EL (cell line): ENCODE measurements around the gene DHRS1.
A peak's percentile ranks its signal among the peaks of the same experiment; 100 is the strongest.
"Not testable (repeated sequence)": the region's sequence is repeated elsewhere in the genome, so short reads cannot be mapped to it uniquely, and the experiment has no call there.

Experiments used
- DNase-seq: peaks from one replicate; pipeline ENCODE4 v3.0.0-alpha.2; 2016

Gene DHRS1

DNA sequence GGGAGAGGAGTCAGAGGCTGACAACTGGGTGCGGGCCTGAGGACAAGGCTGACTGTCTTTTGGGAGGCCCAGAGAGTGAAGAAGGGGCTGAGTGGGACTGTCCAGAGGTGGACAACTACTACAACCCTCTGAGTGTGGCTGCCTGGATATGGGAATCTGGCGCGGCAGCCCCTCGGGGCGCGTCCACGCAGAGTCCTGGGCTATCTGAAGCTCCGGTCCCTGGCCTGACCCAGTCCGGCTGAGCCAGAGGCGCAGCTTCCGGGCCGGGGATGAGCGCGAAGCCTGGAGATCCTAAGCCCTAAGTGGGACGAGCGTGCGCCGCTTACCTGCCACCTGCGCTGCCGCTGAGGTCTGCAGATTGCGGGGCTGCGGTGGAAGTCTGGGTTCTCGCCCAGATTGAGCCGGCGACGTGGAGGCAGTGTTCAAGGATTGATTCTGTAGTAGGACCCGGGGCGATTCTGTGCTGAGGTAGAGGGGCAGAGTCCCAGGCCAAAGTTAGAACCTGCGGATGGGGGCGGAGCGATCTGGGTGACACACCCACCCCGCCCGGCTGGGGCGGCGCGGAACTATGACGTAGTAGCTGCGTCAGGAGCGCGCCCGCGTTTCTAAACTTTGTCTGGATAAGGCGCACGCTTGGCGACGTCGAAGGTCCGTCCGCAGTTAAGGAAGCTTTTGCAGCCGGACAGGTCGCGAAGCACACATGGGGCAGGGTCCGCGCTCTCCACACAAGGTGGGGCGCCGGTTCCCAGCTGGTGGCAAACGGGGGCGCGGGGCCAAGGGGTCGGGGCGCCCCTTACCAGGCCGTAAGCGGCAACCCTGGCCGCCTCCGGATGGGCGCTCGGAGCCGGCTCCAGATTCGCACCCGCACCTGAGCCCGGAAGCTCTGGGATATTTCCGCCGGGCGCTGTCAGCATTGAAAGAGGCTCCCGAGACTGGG is at the start of gene DHRS1, which contains the start of gene NOP9:
DHRS1 (minus strand) TSS at position 526 of the 937 bp plus-strand sequence. CDS start 674 bp downstream, outside the sequence.
NOP9 (plus strand) TSS at position 596 of the 937 bp plus-strand sequence; CDS start at position 701, 105 bp downstream.
- DNase-seq = peak; percentile 88

DNA sequence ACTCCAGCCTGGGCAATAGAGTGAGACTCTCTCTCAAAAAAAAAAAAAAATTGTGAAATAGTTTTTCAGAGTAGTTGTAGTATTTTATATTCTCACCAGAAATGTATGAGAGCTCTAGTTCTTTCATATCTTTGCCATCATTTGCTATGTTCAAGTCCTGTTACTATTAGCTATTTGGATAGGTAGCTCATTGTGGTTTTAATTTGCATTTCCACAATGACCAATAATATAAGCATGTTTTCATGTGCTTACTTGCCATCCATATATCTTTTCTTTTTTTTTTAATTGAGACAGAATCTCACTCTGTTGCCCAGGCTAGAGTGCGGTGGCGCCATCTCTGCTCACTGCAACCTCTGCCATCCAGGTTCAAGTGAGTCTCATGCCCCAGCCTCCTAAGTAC is 48.6 kb upstream of the DHRS1 start:
- no peak for DNase-seq

DNA sequence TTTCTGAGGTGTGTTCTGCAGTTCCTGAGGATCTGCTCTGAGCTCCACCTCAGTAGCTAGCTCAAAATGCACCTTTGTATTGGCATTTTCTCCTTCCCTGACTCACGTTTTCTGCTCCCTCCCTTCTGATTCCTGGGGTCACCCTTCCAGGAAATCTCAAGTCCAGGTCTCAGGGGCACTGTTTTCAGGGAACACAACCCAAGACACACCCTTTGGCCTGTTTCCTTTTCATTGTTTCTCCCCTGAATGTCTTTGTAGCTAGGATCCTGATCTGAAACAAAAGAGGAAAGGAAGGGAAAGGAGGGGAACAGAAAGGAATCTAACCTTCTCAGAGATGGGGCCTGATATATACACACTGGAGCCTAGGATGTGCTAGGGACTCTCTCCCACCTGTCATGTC is 47.6 kb upstream of the DHRS1 start:
- no peak for DNase-seq

DNA sequence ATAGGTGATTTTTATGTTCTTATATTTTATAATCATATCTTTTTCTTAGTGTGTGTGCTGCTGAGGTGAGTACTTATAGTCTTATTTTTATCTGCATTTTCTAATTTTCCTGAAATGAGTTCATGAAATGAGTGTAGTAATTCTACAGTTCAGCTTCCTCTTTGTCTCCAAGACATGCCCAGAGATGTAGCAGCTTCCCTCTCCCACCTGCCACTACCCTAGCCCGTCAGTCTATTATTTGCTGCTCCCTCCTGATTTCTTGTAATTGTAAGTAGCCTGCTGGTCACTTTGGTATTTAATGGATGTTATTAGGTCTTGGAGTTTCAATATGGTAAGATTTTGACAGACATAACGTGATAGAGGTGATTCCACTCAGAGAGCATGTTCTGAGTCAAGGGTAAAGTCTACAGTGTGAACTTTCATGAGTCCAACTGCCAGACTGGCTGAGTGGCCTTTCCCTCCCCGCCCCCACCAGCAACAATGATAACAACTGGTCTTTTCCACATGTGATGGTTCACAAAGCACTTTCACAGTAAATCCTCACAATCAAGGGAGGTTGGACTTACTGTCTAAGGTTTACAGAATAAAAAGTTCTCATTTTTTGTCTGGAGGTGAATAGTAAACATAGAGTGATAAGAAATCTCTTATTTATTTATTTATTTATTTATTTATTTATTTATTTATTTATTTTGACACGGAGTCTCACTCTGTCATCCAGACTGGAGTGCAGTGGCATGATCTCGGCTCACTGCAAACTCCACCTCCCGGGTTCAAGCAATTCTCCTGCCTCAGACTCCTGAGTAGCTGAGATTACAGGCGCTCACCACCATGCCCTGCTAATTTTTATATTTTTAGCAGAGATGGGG is 44.4 kb upstream of the DHRS1 start:
- DNase-seq = no peak

DNA sequence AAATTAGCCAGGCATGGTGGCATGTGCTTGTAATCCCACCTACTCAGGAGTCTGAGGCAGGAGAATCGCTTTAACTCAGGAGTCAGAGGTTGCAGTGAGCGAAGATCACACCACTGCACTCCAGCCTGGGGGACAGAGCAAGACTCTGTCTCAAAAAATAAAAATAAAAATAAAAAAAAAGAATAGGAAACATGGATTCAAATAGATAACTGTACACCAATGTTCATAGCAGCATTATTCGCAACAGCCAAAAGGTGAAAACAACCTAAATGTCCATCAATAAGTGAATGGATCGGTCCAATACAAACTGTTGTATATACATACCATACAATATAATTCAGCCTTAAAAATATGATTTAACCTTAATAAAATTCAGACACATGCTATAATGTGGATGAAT is 43.3 kb upstream of the DHRS1 start:
- no peak for DNase-seq

DNA sequence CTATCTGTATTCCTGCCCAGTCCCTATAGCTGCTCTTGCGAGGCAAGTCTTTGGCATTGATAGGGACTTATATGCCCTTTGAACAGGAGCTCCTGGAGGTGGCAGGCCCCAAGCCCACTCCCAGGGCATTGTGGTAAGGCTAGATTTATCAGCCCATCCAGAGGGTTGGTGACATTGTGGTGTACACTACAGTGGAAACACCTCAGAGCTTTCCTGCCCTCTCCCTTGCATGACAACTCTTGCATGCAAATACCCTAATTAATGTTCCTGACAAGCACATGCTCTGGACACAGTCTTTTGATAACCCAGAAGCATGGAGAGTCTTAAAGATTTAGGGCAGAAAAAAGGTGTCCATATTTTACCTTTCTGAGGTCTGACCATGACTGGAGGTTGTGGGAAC is 41.0 kb upstream of the DHRS1 start:
- no peak for DNase-seq

DNA sequence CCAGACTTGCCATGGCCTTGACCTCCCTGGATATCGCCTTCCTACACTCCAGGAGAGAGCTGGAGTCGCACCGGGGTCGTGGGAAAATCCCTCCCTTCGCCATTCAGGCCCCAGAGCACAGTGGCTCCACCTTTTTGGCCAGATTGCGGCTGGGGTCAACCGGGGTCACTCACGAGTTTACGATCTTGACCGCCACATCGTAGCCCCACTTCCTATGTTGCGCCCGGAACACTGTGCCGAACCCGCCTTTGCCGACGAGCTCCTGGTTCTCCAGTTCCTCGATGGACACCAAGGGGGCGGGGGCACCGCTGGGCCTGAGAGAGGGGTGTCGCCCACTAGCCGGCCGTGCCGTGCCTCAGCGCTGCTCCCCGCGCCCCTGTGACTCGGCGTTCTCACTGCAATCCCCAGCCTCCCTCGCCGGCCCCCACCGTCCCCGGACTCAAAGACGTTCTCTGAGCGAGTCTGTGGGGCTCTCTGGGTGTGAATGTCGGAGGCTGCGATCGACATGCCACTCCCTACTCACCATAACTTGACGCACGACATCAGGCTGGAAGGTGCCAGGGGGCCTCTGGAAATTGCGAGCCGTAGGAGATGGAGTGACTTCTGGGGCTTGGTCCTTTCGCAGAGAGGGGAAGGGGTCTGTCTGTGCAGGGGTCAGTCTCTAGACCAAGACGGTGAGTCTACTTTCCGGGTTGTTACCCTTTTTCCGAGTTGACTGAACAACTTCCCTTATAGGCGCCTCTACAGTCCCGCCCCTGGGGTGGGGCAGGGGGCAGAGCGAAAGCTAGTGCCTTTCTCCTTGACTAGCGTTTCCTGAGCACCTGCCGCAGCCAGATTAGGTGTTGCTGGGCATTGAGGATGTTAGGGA is 39.9 kb upstream of the DHRS1 start, which contains the start of gene RIPK3:
RIPK3 (minus strand) TSS at position 708 of the 868 bp plus-strand sequence; CDS start at position 543, 165 bp downstream.
- no peak for DNase-seq

DNA sequence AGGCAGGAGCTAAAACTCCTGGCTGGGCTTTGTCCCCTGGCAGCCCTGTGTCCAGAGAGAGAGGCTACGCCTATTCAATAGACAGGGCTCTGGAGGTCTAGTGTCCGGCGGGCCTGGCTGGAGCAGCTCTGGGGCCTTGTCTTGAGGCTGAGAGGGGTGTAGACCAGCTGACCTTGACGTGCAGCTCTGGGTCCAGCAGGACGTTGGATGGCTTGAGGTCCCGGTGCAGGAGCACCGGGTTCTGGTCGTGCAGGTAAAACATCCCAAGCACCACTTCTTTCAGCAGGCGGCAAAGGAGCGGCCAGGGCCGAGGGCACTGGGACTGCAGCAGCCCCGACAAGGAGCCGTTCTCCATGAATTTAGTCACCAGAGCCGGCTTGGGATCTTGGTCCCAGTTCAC is 39.3 kb upstream of the DHRS1 start:
- DNase-seq = no peak

DNA sequence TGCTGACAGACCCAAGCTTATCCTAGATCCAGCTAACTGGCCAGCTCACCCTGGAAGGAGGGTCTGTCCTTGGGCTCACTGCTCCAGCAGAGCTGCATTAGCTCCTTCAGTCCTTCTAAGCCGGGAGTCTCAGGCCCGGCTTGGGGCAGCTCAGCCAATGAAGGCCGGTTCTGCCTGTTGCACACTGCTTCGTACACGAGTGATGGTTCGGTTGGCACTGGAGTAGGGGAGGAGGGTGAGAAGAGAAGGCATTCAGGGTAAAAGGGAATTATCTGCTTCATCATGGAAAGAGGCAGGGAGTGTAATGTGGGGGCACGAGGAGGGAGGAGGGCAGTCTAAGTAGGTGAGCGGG is 38.2 kb upstream of the DHRS1 start:
- no peak for DNase-seq

DNA sequence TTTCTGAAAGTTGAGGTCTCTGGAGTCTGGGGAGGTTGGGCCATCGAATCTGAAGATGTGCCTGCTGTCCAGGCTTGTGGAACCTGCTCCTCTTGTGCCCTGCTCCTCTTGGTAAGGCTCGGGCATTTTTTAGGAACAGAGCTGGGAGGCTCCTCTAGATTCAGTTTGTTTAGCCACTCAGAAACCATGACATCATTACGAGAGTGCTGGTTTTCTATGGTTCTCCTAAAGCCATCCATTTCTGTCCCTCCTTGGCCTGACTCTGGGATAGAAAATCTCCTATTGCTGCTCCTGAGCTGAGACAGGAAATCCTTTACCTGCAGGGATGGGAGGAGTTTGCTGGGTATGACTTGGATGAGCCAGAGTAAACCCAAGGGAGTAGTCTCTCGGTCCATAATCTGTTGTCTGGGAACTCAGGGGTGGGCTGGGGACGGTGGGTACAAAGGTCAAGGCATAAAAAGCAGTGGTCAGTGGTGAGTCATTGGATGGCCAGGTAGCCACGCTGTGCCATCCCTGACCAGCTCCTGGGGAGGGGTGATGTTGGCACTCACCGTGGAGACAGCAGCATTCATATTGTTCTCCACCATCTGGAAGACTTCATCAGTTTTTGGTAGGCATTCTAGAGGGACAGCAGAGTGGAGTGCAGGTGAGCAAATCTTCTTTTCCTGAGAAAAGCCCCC is 37.7 kb upstream of the DHRS1 start:
- DNase-seq = no peak

DNA sequence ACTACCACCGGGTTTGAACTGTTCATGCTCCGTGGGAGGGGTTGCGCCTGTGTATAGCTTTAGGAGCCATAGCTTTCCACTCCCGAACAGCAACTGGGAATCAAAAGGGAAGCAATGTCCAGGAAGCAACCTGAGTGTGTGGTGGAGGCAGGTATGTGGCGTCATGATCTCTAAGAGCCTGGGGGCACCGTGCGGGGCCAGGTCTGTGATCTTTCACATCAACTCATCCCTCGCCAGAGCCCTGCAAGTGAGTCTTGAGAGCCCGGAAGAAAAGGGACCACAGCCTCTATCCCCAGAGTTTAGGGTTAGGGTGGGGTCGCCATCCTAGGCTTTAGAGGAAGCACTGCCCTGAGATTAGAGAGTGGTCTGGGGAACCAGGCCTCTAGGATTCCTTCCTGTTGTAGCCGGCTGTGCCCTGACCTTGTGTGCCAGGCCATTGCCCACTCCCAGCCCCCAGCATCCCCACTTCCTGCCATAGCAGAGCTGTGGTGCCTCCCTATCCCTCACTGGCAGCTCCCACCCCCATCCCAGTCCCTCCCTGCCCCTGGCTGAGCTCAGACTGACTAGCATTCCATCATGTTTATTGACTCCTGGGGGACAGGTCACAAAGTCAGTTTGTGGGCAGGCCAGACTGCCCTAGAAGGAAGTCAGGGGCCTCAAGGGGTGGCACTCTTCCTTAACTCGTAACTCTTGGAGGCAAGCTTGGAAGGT is 36.0 kb upstream of the DHRS1 start:
- DNase-seq = peak; percentile 49

DNA sequence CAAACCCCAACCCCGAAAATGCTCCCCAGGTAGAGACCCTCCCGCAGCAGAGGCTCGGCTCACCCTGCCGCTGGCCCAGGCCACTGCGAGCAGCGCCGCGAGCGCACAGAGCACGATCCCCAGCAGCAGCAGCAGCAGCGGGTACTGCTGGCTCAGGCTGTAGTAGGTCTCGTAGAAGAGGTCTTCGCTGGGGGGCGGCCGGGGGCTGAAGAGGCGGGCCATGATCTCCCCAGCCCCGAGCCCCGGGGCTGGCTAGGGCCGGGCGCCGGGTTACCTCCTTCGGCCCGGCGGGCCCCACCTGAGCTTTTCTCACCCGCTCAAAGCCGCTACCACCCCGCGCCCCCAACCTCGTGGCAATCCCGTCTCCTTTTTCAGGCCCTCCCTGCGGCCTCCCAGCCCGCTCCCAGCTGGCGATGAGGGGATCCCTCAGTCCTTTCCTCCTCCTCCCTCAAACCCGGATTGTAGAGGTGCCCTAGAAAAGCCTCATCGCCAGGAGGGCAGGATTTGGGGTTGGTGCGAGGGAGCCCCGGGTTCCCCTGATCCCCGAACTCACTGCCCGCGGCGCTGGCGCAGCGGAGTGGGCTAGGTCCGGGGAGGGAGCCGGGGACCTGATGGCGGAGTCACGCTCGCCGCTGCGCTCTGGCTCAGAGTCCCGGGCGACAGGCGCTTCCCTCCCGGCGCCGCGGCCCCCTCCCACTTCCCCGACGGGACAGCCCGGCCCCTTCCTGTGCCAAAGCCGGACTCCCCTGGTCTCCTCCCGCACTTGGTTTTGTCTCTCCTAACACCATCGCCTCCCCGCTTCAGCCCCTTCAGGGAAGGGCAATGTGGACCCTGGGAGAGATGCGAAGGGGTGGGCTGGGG is 35.1 kb upstream of the DHRS1 start, which contains the start of gene ADCY4:
ADCY4 (minus strand) TSS at position 641 of the 861 bp plus-strand sequence; CDS start at position 222, 419 bp downstream.
- DNase-seq = peak; percentile 25

DNA sequence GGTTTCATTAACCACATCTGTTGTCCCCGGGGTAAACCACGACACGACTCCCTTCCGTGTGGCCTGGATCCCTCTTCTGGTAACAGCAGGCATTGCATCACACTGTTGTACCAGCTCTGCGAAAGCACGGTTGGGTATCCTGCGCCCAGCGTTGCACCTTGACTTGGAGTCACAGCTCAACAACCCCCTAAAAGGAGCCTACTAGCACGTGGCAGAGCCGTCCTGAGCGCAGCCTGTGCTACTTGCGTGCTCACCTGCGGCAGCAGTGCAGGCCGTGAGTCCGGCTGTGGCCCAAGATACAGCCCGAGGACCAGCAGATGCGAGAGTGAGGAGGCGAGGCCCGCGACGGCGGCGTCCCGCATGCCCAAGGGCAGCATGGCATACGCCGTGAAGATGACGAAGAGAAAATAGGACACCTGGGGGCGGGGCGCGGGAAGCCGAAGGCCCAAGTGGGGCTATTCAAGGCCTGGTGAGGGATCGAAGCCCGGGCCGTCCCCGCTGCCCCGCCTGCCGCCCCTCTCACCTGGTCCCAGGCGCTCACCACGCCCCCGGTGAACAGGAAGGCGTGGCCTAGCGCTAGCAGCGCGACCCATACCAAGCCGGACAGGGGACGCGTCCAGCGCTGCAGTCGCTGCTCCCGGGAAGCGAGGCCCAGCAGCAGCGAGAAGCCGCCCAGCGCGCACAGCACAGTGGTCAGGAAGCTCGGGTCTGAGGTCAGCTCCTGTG is 32.9 kb upstream of the DHRS1 start:
- peak; percentile 63 for DNase-seq

DNA sequence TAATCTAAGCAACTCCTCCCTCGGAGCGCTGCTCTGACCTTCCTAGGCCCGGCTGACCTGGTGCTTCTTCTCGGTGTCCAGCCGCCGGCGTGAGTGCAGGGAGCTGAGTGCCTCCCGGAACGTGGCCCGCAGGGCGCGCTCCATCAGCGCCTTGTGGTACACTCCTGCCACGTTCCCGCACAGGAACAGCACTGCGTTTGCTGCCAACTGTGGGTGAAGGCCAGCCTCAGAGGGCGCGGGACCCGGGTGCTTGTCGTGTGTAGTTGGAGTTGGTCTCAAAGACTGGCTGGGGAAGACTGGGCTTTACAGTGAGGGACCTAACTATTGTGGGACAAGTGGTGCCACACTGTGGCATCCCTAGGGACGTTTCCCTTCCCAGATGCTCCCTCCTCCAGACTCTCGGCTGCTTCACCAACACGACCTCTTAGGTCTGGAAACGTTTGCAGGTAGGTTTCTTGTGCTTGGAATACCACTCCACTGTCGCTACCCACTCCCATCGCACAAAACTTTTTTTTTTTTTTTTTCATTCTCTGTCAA is 32.2 kb upstream of the DHRS1 start:
- DNase-seq = no peak

DNA sequence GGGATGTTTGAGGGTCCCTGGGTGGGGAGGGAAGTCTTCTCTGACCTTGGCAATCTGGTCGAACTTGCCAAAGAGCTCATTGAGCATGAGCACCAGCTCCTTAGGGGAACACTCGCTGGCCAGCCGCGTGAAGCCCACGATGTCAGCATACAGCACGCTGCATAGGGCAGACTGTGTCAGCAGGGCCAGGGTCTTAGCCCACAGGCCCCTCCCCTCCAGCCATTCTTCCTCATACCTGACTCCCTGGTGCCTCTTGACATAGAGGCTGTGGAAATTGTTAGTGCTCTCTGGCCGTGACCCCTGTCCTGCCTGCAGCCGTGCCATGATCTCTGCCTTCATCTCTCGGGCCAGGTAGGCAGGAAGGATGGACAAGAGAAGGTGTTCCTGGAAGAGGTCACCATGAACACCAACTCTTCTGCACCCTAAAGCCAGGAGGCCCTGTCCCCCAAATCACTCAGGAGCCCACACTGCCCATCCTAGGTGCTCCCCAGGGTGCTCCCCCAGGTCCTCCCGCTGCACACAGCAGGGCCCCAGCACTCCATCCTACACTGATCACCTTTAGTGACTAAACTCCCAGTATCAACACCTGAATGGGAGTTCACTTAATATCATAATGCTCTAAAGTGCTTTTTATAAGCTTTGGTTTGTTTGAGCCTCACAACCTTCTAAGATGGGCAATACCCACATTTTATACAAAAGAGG is 31.5 kb upstream of the DHRS1 start:
- DNase-seq = no peak

DNA sequence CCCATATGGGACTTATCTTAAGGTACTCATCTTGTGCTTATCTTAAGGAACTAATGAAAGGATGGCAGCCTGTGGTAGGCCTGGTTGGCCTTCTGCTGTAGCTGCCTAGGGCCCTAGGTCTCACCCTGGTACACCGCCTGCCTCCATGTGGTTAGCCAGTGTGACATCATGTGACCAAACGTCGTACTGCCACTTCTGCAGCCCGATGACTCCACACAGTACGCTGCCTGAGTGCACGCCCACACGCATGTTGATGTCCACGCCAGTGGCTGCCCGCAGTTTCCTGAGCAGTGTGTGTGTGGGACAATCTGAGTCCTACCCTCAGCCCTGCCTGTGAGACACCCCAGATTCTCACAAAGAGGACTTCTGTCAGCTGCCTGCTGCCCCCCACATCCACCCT is 30.2 kb upstream of the DHRS1 start:
- no peak for DNase-seq

DNA sequence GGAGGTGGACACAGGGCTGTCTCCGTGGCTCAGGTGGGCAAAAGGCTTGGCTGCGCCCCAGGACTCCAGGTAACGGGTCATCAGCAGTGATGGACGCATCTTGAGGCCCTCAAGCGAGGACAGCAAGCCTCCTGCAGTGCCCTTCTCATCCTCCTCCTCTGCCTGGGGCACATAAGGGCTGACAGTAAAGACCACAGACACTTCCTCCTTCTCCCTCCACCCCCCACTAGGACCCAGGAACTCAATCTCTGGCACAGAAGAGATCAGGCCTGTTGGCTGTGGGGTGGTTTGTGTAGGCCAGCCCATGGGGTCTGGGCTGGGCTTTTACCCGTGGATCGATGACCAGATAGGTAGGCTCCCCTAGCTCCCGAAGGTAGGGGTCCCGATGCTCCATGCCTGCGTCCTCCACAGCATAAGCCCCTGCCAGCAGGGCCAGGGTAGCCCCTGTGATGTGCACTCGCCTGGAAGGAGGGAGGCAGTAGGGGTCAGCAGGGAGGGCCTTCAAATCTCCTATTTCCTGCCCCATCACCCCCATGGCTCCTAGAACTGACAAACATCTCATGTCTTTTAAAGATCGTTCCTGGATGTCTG is 29.6 kb upstream of the DHRS1 start:
- no peak for DNase-seq

DNA sequence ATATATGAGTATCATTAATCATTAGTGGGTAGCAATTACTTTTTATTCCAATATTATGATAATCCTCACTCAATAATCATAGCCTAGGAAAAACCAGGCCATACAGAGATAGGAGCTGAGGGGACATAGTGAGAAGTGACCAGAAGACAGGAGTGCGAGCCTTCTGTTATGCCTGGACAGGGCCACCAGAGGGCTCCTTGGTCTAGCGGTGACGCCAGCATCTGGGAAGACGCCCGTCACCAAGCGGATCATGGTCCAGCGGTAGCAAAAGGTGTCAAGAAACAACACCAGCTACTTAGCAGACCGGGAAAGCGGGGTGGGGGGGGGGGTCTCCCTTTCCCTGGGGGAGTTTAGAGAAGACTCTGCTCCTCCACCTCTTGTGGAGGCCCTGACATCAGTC is 28.3 kb upstream of the DHRS1 start:
- not testable (repeated sequence) for DNase-seq
